Measurements from ENCODE around the gene GNAS. TPM values are rescaled to one million over a fixed set of nuclear protein-coding genes. Genes with fewer than 3 reads are reported as not detected.

GNAS gene
- total RNA-seq, 2 experiments from 2014 or later, result 638 to 913 TPM

- no TSS peak for BruUV-seq (replicated peaks)
- Histone ChIP-seq H3K27ac (ENCODE audit: low read depth, low read length, poor library complexity, severe bottlenecking) (no peak overlapping the region), H3K4me3 (ENCODE audit: low read depth, low read length, poor library complexity, severe bottlenecking) (no peak overlapping the region), H3K36me3 (ENCODE audit: insufficient read depth, low read length) (no peaks in the 10 kb centered on the region), H3K9me3 (ENCODE audit: low read length) (no peaks in the 10 kb centered on the region), H2AFZ (ENCODE audit: low read length) (no peak overlapping the region), H3K9me2 (ENCODE audit: insufficient read depth, low read length) (no peaks in the 10 kb centered on the region), H3K79me2 (ENCODE audit: insufficient read depth, low read depth, low read length) (no peaks in the 10 kb centered on the region), H3K4me1 (ENCODE audit: insufficient read depth, low read length, poor library complexity, severe bottlenecking) (peaks cover 5% of the 10 kb centered on the region), H3K4me2 (ENCODE audit: low read length) (no peak overlapping the region), H4K20me1 (ENCODE audit: insufficient read depth, low read length) (no peaks in the 10 kb centered on the region)
- POLR2A ChIA-PET, result no interaction called here
- DNase-seq (ENCODE audit: low spot score), result no peak
- intact Hi-C loops (cut with micrococcal nuclease; ENCODE audit: unreplicated experiment), result no loop called here
- TF ChIP-seq CTCF (conservative IDR thresholded peaks at IDR 0.05; ENCODE audit: low read length) (no peak), EZH2phosphoT487 (IDR thresholded peaks at IDR 0.05; ENCODE audit: borderline replicate concordance, low read depth, low read length) (no peak)
- CTCF ChIA-PET (ENCODE audit: unreplicated experiment), result no interaction called here
Measured at GRCh38 chr20:58878399-58878798, 25.9 kb downstream of the GNAS start.

- no TSS peak for BruUV-seq (replicated peaks)
- no peak overlapping the region for H3K4me3 ChIP-seq (ENCODE audit: low read depth, low read length, poor library complexity, severe bottlenecking)
- POLR2A ChIA-PET, result interaction anchor here (0.6 kb wide), 1 partner anchor 80 kb away, joined by 3 read pairs; no protein-coding TSS in a partner anchor
- no peaks in the 10 kb centered on the region for H3K79me2 ChIP-seq (ENCODE audit: insufficient read depth, low read depth, low read length)
- H3K9me3 ChIP-seq (ENCODE audit: low read length), result peaks cover 3% of the 10 kb centered on the region; the same call in 1 of the 2 replicates
- DNase-seq (ENCODE audit: low spot score), result no peak
- intact Hi-C loops (cut with micrococcal nuclease; ENCODE audit: unreplicated experiment), result no loop called here
- no peak overlapping the region for H3K4me2 ChIP-seq (ENCODE audit: low read length)
- no peaks in the 10 kb centered on the region for H3K36me3 ChIP-seq (ENCODE audit: insufficient read depth, low read length)
- peaks cover 10% of the 10 kb centered on the region for H3K4me1 ChIP-seq (ENCODE audit: insufficient read depth, low read length, poor library complexity, severe bottlenecking)
- CTCF ChIA-PET (ENCODE audit: unreplicated experiment), result no interaction called here
- H4K20me1 ChIP-seq (ENCODE audit: insufficient read depth, low read length), result no peaks in the 10 kb centered on the region
- no peak overlapping the region for H3K27ac ChIP-seq (ENCODE audit: low read depth, low read length, poor library complexity, severe bottlenecking)
- H2AFZ ChIP-seq (ENCODE audit: low read length), result no peak overlapping the region
- no peak for TF ChIP-seq EZH2phosphoT487 (IDR thresholded peaks at IDR 0.05; ENCODE audit: borderline replicate concordance, low read depth, low read length)
- no peak for TF ChIP-seq CTCF (conservative IDR thresholded peaks at IDR 0.05; ENCODE audit: low read length)
- H3K9me2 ChIP-seq (ENCODE audit: insufficient read depth, low read length), result no peaks in the 10 kb centered on the region
Measured at GRCh38 chr20:58880441-58880840, 27.9 kb downstream of the GNAS start.

- Histone ChIP-seq H3K4me2 (ENCODE audit: low read length) (no peak overlapping the region), H3K27ac (ENCODE audit: low read depth, low read length, poor library complexity, severe bottlenecking) (no peak overlapping the region), H3K4me3 (ENCODE audit: low read depth, low read length, poor library complexity, severe bottlenecking) (no peak overlapping the region), H2AFZ (ENCODE audit: low read length) (no peak overlapping the region), H3K9me2 (ENCODE audit: insufficient read depth, low read length) (no peaks in the 10 kb centered on the region), H4K20me1 (ENCODE audit: insufficient read depth, low read length) (no peaks in the 10 kb centered on the region), H3K79me2 (ENCODE audit: insufficient read depth, low read depth, low read length) (no peaks in the 10 kb centered on the region), H3K9me3 (ENCODE audit: low read length) (peaks cover 8% of the 10 kb centered on the region; the same call in 1 of the 2 replicates), H3K4me1 (ENCODE audit: insufficient read depth, low read length, poor library complexity, severe bottlenecking) (peaks cover 17% of the 10 kb centered on the region), H3K36me3 (ENCODE audit: insufficient read depth, low read length) (no peaks in the 10 kb centered on the region; the same call in 1 of the 2 replicates)
- BruUV-seq (replicated peaks), result no TSS peak
- intact Hi-C loops (cut with micrococcal nuclease; ENCODE audit: unreplicated experiment), result no loop called here
- ChIA-PET POLR2A (no interaction called here), CTCF (ENCODE audit: unreplicated experiment) (no interaction called here)
- no peak for TF ChIP-seq EZH2phosphoT487 (IDR thresholded peaks at IDR 0.05; ENCODE audit: borderline replicate concordance, low read depth, low read length)
- peak; percentile 77 for TF ChIP-seq CTCF (conservative IDR thresholded peaks at IDR 0.05; ENCODE audit: low read length)
- no peak for DNase-seq (ENCODE audit: low spot score)
Measured at GRCh38 chr20:58880994-58881752, 28.7 kb downstream of the GNAS start.

All from OCI-LY7 (cell line).